ENCODE data around the gene DMRT2.

DMRT2 gene

DNA sequence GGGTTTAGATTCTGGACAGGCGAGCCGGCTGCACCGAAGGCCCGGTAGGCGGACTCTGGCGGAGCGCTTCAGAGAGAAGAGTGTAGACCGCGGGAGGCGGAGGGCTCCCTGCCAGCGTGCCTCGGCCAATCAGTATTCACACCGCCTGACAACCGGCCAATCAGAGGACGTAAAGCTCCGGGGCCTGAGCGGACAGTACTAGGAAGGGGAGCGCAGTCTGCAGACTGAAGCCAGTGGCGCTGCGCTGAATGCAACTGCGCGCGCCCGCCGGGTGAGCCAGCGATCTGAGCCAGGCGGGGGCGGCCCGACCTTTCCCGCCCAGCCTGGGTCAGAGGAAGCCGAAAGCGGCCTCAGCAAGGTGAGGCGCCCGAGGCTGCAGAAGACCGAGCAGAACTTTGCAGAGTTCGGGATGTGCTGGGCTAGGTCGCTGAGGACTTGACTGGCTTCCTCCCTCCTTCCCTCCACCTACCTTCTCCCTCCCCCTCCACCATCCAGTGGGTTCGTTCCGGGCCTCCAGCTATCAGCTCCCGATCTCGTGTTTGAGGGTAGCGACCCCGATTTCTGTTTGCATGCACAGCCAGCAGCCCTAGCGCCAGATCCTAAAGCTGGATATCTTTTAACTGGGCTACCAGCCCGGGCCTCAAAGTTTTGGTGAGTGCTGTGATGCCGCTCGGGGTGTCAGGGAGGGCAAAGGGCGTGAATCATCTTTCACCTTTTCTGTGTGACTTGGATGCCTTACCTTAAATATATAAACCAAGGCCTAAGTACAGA lies at the start of gene DMRT2:
Gene DMRT2 (plus strand): TSS at position 233 of the 771 bp plus-strand sequence. CDS start 1,257 bp downstream, outside the sequence.
- DNase-seq = peak; percentile 67

DNA sequence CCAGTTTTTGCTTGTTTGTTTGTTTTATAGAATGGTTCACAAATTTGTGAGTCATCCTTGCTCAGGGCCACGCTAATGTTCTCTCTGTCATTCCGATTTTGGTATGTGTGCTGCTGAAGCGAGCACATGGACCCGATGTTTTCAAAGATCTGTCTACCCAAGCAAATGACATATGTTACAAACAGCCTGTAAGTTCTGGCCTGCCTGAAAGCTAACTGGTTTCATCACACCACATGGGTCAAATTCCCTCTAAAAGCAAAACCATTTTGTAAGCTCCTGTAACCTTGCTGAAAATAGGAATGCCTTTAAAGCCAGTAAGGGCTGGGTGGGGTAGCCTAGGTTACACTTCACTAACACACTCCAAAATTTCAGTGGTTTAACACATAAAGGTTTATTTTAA lies 48.3 kb upstream of the DMRT2 start:
- peak; percentile 5 for DNase-seq

DNA sequence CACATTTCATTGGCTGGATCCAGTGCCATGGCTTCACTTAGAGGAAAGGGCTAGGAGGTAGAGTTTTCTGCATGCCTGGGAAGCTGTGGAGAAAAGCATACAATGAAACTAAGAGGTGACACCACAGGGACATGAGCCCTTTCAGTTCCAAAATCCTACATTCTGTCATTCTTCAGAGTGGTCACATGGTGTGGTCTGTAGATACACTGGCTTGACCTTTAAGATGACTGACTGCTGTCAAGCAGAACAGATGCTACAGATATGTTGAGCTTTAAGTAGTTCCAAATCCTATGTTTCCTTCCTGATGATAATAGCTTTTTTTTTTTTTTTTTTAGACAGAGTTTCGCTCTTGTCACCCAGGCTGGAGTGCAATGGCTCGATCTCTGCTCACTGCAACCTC lies 47.5 kb upstream of the DMRT2 start:
- no peak for DNase-seq

GRCh38 chr9:1005043-1005667 lies 45.0 kb upstream of the DMRT2 start:
- peak; percentile 56 for DNase-seq

DNA sequence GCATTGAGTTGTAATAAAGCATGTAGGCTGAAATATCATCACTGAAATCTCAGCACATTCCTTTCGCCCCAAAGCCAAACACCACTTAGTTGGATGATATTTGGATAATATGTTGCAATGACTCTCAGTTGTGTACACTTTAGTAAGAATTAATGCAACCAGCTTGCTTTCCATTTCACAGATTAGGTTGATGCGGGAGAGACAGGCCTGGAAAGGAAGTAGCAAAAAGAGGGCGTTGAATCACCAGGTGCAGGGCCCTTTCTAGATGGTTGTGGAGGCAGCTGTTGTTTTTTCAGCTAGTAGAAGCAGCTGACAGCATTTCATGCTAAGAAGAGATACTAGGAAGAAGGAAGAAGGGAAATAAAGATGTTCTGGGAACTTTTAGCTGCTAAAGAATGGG lies 42.8 kb upstream of the DMRT2 start:
- DNase-seq = no peak

DNA sequence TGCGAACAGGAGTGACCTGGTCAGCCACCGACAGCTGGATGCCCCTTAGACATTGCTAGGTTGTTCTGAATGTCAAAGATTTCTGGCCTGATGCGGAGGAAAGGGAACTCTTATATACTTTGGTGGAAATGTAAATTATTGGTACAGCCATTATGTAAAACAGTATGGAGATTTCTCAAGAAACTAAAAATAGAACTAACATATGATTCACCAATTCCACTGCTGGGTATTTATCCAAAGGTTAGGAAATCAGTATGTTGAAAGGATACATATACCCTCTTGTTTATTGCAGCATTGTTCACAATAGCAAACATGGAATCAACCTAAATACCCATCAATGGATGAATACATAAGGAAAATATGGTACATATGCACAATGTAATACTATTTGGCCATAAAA lies 41.9 kb upstream of the DMRT2 start:
- no peak for DNase-seq

DNA sequence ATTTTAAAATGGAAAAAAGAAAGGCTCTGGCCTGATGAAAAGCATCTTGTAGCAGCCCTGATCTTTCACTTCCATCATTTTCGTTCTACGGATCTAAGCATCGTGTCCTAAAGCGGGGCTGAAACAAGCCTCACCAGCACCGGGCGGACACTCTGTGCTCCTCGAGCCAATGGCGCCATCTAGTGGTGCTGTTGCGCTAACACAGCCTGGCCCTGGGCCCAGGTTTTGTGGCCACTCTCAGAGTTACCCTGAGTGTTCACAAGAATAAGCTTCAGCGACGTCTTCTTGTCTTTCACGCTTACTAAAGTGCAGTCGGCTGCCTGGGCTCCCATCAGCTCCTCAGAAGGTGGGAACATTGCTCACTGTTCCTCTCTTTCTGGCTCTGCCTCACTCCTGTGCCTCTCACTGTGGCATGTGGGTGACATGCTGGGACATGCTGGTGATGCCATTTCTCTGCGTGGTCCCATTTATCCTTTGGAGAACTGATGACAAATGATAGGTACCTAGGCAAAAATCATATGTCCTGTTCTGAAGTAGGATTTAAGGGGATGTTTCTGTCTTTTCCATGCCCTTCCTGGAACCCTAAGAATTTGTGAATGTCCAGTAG lies 41.0 kb upstream of the DMRT2 start:
- DNase-seq = peak; percentile 73

GRCh38 chr9:1013021-1013420 lies 37.1 kb upstream of the DMRT2 start:
- DNase-seq = no peak

- no peak for DNase-seq
These were observed 35.9 kb upstream of the DMRT2 start for GRCh38 chr9:1014225-1014624.

DNA sequence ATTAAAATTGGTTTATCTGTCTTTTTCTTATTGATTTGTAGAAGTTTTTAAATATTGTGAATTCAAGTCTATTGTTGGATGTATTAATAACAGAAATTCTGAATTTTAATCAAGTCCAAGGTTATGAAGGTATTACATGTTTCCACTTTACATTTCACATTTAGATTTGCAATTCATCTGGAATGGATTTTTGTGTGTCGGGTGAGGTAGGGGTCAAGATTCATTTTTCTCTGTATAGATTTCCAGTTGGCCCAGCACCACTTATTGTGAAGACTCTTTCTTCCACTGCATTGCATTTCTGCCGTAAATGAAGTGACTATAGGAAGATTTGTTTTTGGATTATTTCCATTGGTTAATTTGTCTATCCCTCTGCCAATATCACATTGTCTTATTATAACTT lies 35.5 kb upstream of the DMRT2 start:
- DNase-seq = no peak

DNA sequence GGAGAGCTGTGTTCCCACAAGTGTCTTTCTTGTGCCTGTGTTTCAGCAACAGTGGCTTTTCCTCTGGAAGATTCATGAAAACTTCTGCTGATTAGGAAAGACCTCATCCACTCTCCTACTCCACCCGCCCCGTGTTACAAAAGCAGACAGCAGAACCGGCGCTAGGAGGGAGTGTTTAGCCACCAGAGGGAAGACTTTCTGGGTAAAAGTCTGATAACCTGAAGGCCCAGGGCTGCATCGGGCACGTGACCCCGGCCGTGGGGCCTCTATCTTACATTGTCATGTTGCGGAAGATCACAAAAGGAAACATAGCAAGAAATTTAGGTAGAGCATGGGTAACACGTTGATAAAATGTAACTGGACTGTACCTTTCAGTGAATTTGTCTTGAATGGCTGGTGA lies 32.0 kb upstream of the DMRT2 start:
- DNase-seq = no peak

DNA sequence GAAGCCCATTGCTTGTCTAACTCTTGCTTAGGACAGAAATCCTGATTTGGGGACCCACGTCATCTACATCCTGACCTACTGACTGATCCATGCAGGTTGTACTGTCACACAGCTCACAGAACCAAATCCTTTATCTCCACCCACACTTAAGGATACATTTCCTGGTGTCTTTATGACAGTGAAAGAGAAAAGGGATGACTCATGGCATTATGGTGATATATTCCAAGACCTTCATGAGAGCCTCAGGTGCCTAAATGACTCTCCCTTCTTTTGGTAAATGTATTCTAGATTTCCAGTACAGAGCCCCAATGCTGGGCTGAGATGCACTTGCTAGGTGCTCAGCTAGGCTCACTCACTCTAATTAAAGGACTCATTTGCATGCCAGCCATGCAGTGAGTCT lies 26.0 kb upstream of the DMRT2 start:
- no peak for DNase-seq

DNA sequence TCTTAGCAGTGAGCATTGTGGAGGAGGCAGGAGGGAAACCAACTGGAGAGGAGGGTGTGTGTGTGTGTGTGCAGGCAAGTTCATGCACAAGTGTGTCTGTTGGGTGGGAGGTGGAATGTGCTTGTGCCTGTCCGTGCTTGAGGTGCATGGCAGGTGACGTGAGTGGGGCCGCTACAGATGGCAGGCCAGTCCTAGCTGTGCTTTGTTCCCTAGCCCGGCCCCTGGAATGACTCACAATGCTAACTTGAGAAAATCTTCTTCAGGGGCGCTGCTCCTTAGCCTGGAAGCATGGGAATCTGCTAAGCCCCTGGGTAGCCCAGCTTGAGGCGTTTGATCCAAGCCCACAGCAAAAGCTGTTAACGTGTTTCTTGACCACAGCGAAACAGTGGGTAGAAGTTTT lies 25.0 kb upstream of the DMRT2 start:
- no peak for DNase-seq

- DNase-seq = no peak
These were observed 23.9 kb upstream of the DMRT2 start for GRCh38 chr9:1026219-1026618.

GRCh38 chr9:1028501-1029190 lies 21.5 kb upstream of the DMRT2 start:
- no peak for DNase-seq

- DNase-seq = no peak
These were observed 18.1 kb upstream of the DMRT2 start for GRCh38 chr9:1031951-1032601.

DNA sequence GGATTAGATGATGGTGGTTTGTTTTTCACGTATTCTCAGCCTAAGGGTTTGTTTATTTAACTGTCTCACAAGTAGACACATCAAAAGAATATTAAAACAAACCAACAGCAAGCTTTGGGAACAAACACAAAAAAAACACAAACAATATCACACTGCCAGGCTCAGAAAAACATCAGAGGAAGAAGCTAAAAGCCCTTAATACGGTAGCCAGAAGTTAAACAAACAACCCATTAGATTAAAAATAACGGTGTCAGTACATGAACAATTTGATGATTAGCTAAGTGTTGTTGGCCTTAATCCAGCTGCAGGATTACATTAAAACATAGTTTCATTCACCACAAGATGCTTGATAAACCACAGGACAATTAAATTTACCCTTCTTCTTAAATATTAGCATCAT lies 15.9 kb upstream of the DMRT2 start:
- no peak for DNase-seq

DNA sequence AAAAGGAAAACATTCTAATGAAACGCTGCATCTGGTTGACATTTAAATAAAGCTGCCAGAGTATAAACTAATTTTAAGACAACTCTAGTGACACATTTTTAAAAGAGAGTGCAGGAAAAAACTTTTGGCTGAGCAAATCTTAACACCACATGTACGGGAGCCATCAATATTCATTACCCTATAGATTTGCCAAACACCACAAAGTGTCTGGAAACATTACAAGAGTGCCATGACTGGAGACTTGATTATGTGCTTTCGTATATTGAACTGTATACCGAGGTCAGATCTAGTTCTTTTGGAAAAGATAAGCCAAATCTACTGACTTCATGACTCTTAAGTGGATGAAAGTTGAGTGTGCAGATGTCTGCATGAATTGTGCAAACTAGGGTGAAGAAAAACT lies 10.6 kb upstream of the DMRT2 start:
- DNase-seq = no peak

DNA sequence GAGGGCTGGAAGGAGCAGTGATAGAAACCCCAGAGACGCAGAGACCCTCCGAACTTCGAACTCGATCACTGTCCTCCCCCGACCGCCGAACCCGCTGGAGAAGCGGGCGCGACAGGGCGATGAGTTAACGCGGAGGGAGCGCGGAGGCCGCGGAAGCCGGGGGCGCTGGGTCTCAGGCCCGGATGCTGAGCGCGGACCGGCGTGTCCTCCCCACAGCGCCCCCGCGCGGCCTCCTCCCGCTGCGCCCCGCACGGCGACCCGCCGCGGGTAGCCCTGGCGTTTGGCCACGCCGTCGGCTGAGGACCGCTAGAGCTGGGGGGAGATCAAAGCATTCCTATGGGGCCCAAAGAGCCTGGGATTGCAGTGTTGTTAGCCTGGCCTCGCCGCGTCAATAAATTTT lies 7.7 kb upstream of the DMRT2 start:
- DNase-seq = no peak

- DNase-seq = no peak
These were observed 5.5 kb upstream of the DMRT2 start for GRCh38 chr9:1044643-1045042.

- DNase-seq = no peak
These were observed 3.3 kb upstream of the DMRT2 start for GRCh38 chr9:1046639-1047572.

All from EL (cell line).